Measurements from ENCODE around the gene HOXB5. TPM values are rescaled to one million over a fixed set of nuclear protein-coding genes. Genes with fewer than 3 reads are reported as not detected.

The HOXB5 gene
- total RNA-seq, 2 donors from 2014 or later, result not detected

DNA sequence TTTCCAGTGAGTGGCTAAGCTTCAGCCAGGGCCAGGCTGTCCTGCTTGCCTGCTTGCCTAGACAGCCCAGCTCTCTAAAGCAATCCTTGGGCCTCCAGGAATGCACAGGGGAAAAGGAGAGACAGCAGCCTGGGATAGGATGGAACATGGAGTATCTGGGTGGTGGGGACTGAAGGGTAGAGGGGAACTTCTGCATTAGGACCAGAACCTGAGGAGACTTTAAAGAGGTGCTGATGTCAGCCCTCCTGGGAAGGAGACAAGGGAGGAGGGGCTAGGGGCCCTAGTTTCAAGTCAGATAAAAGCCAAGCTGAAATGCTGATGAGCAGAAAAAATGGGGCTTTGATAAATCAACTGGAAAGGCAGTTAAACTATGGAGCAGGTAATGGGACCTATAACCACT is 15.5 kb upstream of the HOXB5 start:
- H3K27ac Mint-ChIP-seq, result no peak overlapping the region
- peaks cover 87% of the 10 kb centered on the region for H3K27me3 Mint-ChIP-seq
- H3K9me3 ChIP-seq (ENCODE audit: control insufficient read depth, low read length, poor library complexity, severe bottlenecking), result no peaks in the 10 kb centered on the region
- no peak for ATAC-seq
- H3K4me1 Mint-ChIP-seq, result peaks cover 29% of the 10 kb centered on the region
- no peak for DNase-seq
- peaks cover 6% of the 10 kb centered on the region for H3K36me3 Mint-ChIP-seq (ENCODE audit: low read depth)
- peak overlapping the region; percentile 25 for H3K4me3 Mint-ChIP-seq

GRCh38 chr17:48608494-48608834 is 14.9 kb upstream of the HOXB5 start:
- H3K27ac Mint-ChIP-seq, result no peak overlapping the region
- H3K27me3 Mint-ChIP-seq, result peaks cover 88% of the 10 kb centered on the region
- peaks cover 6% of the 10 kb centered on the region for H3K36me3 Mint-ChIP-seq (ENCODE audit: low read depth)
- H3K4me1 Mint-ChIP-seq, result peaks cover 26% of the 10 kb centered on the region
- no peaks in the 10 kb centered on the region for H3K9me3 ChIP-seq (ENCODE audit: control insufficient read depth, low read length, poor library complexity, severe bottlenecking)
- DNase-seq, result no peak
- no peak for ATAC-seq
- H3K4me3 Mint-ChIP-seq, result no peak overlapping the region

DNA sequence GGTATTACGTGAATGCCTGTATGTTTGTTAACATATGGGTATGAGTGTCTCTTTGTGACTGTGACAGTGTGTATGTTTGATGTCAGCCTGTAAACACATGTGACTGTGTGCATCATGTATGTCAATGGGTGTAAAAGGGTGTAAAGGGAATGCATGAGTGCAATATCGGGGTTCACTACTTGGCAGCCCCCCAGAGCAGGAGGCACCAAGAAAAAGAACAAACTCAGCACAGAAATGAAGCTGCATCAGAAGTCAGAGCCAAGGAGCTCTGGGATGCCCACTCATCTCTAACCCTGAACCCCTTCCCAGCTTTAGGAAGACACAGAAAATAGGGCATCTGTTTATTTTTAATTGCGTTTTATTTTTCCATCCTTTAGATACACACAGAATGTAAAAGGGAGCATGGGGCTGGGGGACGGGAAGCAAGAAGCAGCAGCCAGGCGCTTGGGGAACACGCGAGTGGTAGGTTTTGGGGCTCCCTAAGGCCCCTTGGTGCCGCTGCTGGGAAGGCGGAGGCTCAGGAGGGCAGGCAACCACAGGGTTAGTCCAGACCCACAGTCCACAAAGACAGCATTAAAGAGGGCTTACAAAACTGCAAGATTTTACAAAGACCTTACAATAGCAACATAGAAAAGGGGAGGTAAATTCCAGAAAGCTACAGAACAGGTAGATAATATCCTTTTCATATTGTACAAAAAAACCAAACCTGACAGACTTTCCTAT is 13.5 kb upstream of the HOXB5 start:
- H3K4me1 Mint-ChIP-seq, result peaks cover 24% of the 10 kb centered on the region
- DNase-seq (no peak), ATAC-seq (no peak)
- H3K9me3 ChIP-seq (ENCODE audit: control insufficient read depth, low read length, poor library complexity, severe bottlenecking), result no peaks in the 10 kb centered on the region
- peaks cover 87% of the 10 kb centered on the region for H3K27me3 Mint-ChIP-seq
- H3K27ac Mint-ChIP-seq, result no peak overlapping the region
- H3K36me3 Mint-ChIP-seq (ENCODE audit: low read depth), result peaks cover 6% of the 10 kb centered on the region
- H3K4me3 Mint-ChIP-seq, result no peak overlapping the region

GRCh38 chr17:48605991-48606891 is 12.7 kb upstream of the HOXB5 start:
- Mint-ChIP-seq H3K36me3 (ENCODE audit: low read depth) (peaks cover 6% of the 10 kb centered on the region), H3K4me1 (peaks cover 18% of the 10 kb centered on the region), H3K4me3 (no peak overlapping the region), H3K27ac (no peak overlapping the region), H3K27me3 (peaks cover 88% of the 10 kb centered on the region)
- H3K9me3 ChIP-seq (ENCODE audit: control insufficient read depth, low read length, poor library complexity, severe bottlenecking), result no peaks in the 10 kb centered on the region
- ATAC-seq (no peak), DNase-seq (no peak)

GRCh38 chr17:48605409-48605919 is 11.9 kb upstream of the HOXB5 start:
- H3K9me3 ChIP-seq (ENCODE audit: control insufficient read depth, low read length, poor library complexity, severe bottlenecking), result no peaks in the 10 kb centered on the region
- Mint-ChIP-seq H3K27me3 (peaks cover 89% of the 10 kb centered on the region), H3K27ac (no peak overlapping the region), H3K36me3 (ENCODE audit: low read depth) (peaks cover 6% of the 10 kb centered on the region), H3K4me3 (no peak overlapping the region), H3K4me1 (peaks cover 15% of the 10 kb centered on the region)
- DNase-seq, result no peak
- ATAC-seq, result no peak

DNA sequence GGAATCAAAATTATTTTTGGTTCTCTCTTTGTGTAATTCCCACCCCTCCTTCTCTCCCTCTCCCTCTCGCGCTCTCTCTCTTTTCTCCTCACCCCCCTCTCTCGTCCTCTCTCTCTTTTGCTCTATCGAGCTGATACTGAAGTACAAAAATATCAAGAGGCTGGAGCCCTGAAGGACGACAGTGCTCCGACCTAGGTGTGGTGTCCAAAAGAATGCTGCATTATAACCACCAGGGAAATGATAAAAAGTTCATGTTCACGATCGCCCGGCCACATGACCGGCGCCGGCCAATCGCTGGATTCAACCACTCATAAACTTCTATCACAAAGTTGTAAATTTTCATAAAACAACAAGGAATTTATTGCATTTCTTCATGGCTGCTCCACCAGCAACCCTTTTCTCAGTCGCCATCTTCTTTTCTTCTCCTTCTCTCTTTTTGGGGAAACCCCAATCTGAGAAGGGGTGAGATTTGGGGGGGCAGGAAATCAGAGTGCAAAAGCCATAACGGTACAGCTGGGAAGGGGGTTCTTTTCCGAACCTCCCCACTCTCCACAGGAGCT is 11.3 kb upstream of the HOXB5 start, which contains the start of gene HOXB6:
Gene HOXB6, minus strand, starts transcription at position 217 of the 560 bp plus-strand sequence. CDS start 6,836 bp downstream, outside the sequence.
- no peaks in the 10 kb centered on the region for H3K9me3 ChIP-seq (ENCODE audit: control insufficient read depth, low read length, poor library complexity, severe bottlenecking)
- Mint-ChIP-seq H3K27me3 (peaks cover 95% of the 10 kb centered on the region), H3K27ac (peak within 1 kb of the TSS; percentile 27), H3K4me3 (peak within 1 kb of the TSS; percentile 64), H3K36me3 (ENCODE audit: low read depth) (peaks cover 8% of the 10 kb centered on the region), H3K4me1 (peaks cover 15% of the 10 kb centered on the region)
- no peak for DNase-seq
- ATAC-seq, result no peak

GRCh38 chr17:48603959-48604769 is 10.6 kb upstream of the HOXB5 start:
- Mint-ChIP-seq H3K4me3 (peak overlapping the region; percentile 64), H3K27ac (peak overlapping the region; percentile 27), H3K4me1 (peaks cover 15% of the 10 kb centered on the region), H3K27me3 (peaks cover 96% of the 10 kb centered on the region), H3K36me3 (ENCODE audit: low read depth) (peaks cover 8% of the 10 kb centered on the region)
- H3K9me3 ChIP-seq (ENCODE audit: control insufficient read depth, low read length, poor library complexity, severe bottlenecking), result no peaks in the 10 kb centered on the region
- DNase-seq, result no peak
- no peak for ATAC-seq

GRCh38 chr17:48601539-48602425 is 8.2 kb upstream of the HOXB5 start:
- Mint-ChIP-seq H3K4me3 (peak overlapping the region; percentile 69), H3K4me1 (peaks cover 27% of the 10 kb centered on the region), H3K27me3 (peaks cover 97% of the 10 kb centered on the region), H3K27ac (no peak overlapping the region), H3K36me3 (ENCODE audit: low read depth) (peaks cover 9% of the 10 kb centered on the region)
- no peak for DNase-seq
- H3K9me3 ChIP-seq (ENCODE audit: control insufficient read depth, low read length, poor library complexity, severe bottlenecking), result no peaks in the 10 kb centered on the region
- no peak for ATAC-seq

GRCh38 chr17:48601207-48601538 is 7.6 kb upstream of the HOXB5 start:
- no peak for ATAC-seq
- peaks cover 34% of the 10 kb centered on the region for H3K4me1 Mint-ChIP-seq
- no peak overlapping the region for H3K4me3 Mint-ChIP-seq
- no peaks in the 10 kb centered on the region for H3K9me3 ChIP-seq (ENCODE audit: control insufficient read depth, low read length, poor library complexity, severe bottlenecking)
- no peak for DNase-seq
- H3K27ac Mint-ChIP-seq, result no peak overlapping the region
- peaks cover 9% of the 10 kb centered on the region for H3K36me3 Mint-ChIP-seq (ENCODE audit: low read depth)
- H3K27me3 Mint-ChIP-seq, result peaks cover 97% of the 10 kb centered on the region

- Mint-ChIP-seq H3K36me3 (ENCODE audit: low read depth) (peaks cover 9% of the 10 kb centered on the region), H3K4me1 (peaks cover 37% of the 10 kb centered on the region)
- no peaks in the 10 kb centered on the region for H3K9me3 ChIP-seq (ENCODE audit: control insufficient read depth, low read length, poor library complexity, severe bottlenecking)
Observed at GRCh38 chr17:48600244-48601098, 6.9 kb upstream of the HOXB5 start.

DNA sequence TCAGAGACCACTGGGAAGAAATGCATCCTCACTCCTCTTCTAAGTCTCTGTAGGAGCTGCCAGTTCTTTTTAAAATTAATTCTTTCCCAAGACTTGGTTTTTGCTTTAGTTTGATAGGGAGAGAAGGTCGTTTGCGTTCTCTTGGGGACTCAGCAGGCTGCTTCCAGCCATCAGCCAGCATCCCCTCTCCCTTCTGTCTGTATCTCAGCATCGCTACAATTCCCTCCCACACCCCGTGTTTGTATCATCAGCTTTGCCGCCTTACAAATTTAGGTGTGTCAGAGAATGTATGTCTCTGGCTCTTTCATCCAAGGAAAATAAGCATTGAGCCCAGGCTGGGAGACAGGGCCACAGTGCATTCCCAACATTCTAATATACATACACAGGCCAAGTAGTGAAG is 5.8 kb upstream of the HOXB5 start:
- Mint-ChIP-seq H3K27ac (no peak overlapping the region), H3K36me3 (ENCODE audit: low read depth) (peaks cover 9% of the 10 kb centered on the region), H3K27me3 (peaks cover 99% of the 10 kb centered on the region), H3K4me3 (no peak overlapping the region), H3K4me1 (peaks cover 33% of the 10 kb centered on the region)
- no peaks in the 10 kb centered on the region for H3K9me3 ChIP-seq (ENCODE audit: control insufficient read depth, low read length, poor library complexity, severe bottlenecking)
- ATAC-seq (no peak), DNase-seq (no peak)

More at GRCh38 chr17:48600244-48601098, 6.9 kb upstream of the HOXB5 start:
- Mint-ChIP-seq H3K27ac (no peak overlapping the region), H3K4me3 (no peak overlapping the region), H3K27me3 (peaks cover 97% of the 10 kb centered on the region)
- DNase-seq (no peak), ATAC-seq (no peak)
